Omental fat pad (tissue), 4 donors: ENCODE measurements around the gene SIK3. TPM values are rescaled to one million over a fixed set of nuclear protein-coding genes. Genes with fewer than 3 reads are reported as not detected.

Experiments used
- ATAC-seq: fragments of 150-250 bp; one replicate; pipeline ENCODE4 v1.9.1; 2016; ENCODE audit warnings: mild to moderate bottlenecking, moderate library complexity; ENCODE audit not compliant: low FRiP score
- DNase-seq: peaks from one replicate; pipeline ENCODE4 v3.0.0-alpha.2; 2019; ENCODE audit warnings: low spot score
- CTCF ChIP-seq, 3 donors: fragments of 450-650 bp; IDR thresholded peaks; one replicate each; pipeline ENCODE4 v1.5.1; 2016 to 2017; ENCODE audit warnings: antibody characterized with exemption in 3 of 3, mild to moderate bottlenecking in 3 of 3, moderate library complexity in 2 of 3
- total RNA-seq, 4 donors: library from RNA; depleted of rRNA; stranded (reverse); fragments of >200 nt; gene quantifications; one replicate each; pipeline ENCODE4 v1.1.0, GENCODE V29; 2016

SIK3 gene
- total RNA-seq, 4 donors from 2014 or later: 31.2 to 54.6 (median 50.2) TPM

GRCh38 chr11:117073539-117073938 lies 24.7 kb downstream of the SIK3 start:
- DNase-seq (no peak), ATAC-seq (no peak)
- TF ChIP-seq CTCF (IDR thresholded peaks at IDR 0.05): no peak

- TF ChIP-seq CTCF (IDR thresholded peaks at IDR 0.05): no peak
- ATAC-seq: peak; percentile 80
- no peak for DNase-seq
Observed at GRCh38 chr11:117072517-117073461, 25.4 kb downstream of the SIK3 start.

GRCh38 chr11:117071344-117071787 lies 26.9 kb downstream of the SIK3 start:
- ATAC-seq (no peak), DNase-seq (no peak)
- no peak for TF ChIP-seq CTCF (IDR thresholded peaks at IDR 0.05)

GRCh38 chr11:117070016-117070415 lies 28.2 kb downstream of the SIK3 start:
- no peak for TF ChIP-seq CTCF (IDR thresholded peaks at IDR 0.05)
- ATAC-seq: no peak
- DNase-seq: no peak

- ATAC-seq (no peak), DNase-seq (no peak)
- TF ChIP-seq CTCF (IDR thresholded peaks at IDR 0.05): no peak
Observed at GRCh38 chr11:117068303-117068860, 29.8 kb downstream of the SIK3 start.

- DNase-seq (no peak), ATAC-seq (no peak)
- no peak for TF ChIP-seq CTCF (IDR thresholded peaks at IDR 0.05)
Observed at GRCh38 chr11:117066959-117067358, 31.3 kb downstream of the SIK3 start.
